GM19238 (cell line): ENCODE data around the gene LRSAM1.

Source experiments
- DNase-seq: peaks from one replicate; pipeline ENCODE4 v3.0.0; 2011; ENCODE audit warnings: low spot score; ENCODE audit not compliant: insufficient read length

The LRSAM1 gene

GRCh38 chr9:127496974-127497373 is 45.7 kb downstream of the LRSAM1 start:
- no peak for DNase-seq

GRCh38 chr9:127497656-127498290 is 46.5 kb downstream of the LRSAM1 start:
- DNase-seq: no peak

GRCh38 chr9:127498298-127498697 is 47.0 kb downstream of the LRSAM1 start:
- no peak for DNase-seq

GRCh38 chr9:127500399-127500798 is 49.1 kb downstream of the LRSAM1 start:
- DNase-seq: no peak

GRCh38 chr9:127500862-127501261 is 49.6 kb downstream of the LRSAM1 start:
- DNase-seq: no peak

- no peak for DNase-seq
These were observed 50.6 kb downstream of the LRSAM1 start for GRCh38 chr9:127501821-127502343.

GRCh38 chr9:127502706-127503378 is 51.5 kb downstream of the LRSAM1 start:
- DNase-seq: no peak

- DNase-seq: no peak
These were observed 52.1 kb downstream of the LRSAM1 start for GRCh38 chr9:127503379-127503921.

GRCh38 chr9:127503947-127504886 is 52.9 kb downstream of the LRSAM1 start:
- DNase-seq: peak; percentile 50

GRCh38 chr9:127504887-127505251 is 53.6 kb downstream of the LRSAM1 start:
- DNase-seq: no peak

GRCh38 chr9:127505396-127506116 is 54.2 kb downstream of the LRSAM1 start:
- peak; percentile 50 for DNase-seq

- DNase-seq: no peak
These were observed 55.0 kb downstream of the LRSAM1 start for GRCh38 chr9:127506117-127506813.

- no peak for DNase-seq
These were observed 55.8 kb downstream of the LRSAM1 start for GRCh38 chr9:127506814-127507750.

GRCh38 chr9:127507751-127508648 is 56.7 kb downstream of the LRSAM1 start:
- DNase-seq: no peak

GRCh38 chr9:127508901-127509260 is 57.6 kb downstream of the LRSAM1 start:
- no peak for DNase-seq

GRCh38 chr9:127509261-127509954 is 58.1 kb downstream of the LRSAM1 start:
- no peak for DNase-seq

- no peak for DNase-seq
These were observed 58.6 kb downstream of the LRSAM1 start for GRCh38 chr9:127509955-127510299.

GRCh38 chr9:127514468-127514867 is 63.2 kb downstream of the LRSAM1 start:
- DNase-seq: no peak
